Right lobe of liver (tissue), 6 donors: ENCODE results near the gene RNF215. TPM values are rescaled to one million over a fixed set of nuclear protein-coding genes. Genes with fewer than 3 reads are reported as not detected.

Experiments used
- ATAC-seq, 4 donors: fragments of 200-7000 bp; cut with Tn5 transposase; one replicate each; pipeline ENCODE4 v1.9.1; 2020; ENCODE audit warnings: mild to moderate bottlenecking in 4 of 4, moderate library complexity in 4 of 4
- DNase-seq, 3 donors: peaks; one replicate each; pipeline ENCODE4 v3.0.0-alpha.2; 2020
- H3K27ac ChIP-seq, 3 donors: fragments of 200-600 bp; one replicate each; pipeline ENCODE4 v1.8.0; 2022
- H3K27me3 ChIP-seq, 2 donors: fragments of 200-600 bp; one replicate each; pipeline ENCODE4 v1.8.0; 2022
- H3K36me3 ChIP-seq, 4 donors: fragments of 200-600 bp; sonication (generic) in 1 of 4; one replicate each; pipeline versions ENCODE4 v1.5.1 to v1.8.0; 2017 to 2022; ENCODE audit warnings: control low read depth in 1 of 4
- H3K4me1 ChIP-seq, 4 donors: fragments of 200-600 bp; sonication (generic) in 1 of 4; one replicate each; pipeline versions ENCODE4 v1.5.1 to v1.8.0; 2017 to 2022; ENCODE audit warnings: control low read depth in 1 of 4
- H3K4me3 ChIP-seq, 3 donors: fragments of 200-600 bp; one replicate each; pipeline ENCODE4 v1.8.0; 2022
- H3K9me3 ChIP-seq, 4 donors: fragments of 200-600 bp; sonication (generic) in 1 of 4; one replicate each; pipeline versions ENCODE4 v1.5.1 to v1.8.0; 2017 to 2022; ENCODE audit warnings: control low read depth in 1 of 4
- CTCF ChIP-seq, 4 donors: fragments of 200-600 bp in 3 of 4; fragments of 450-650 bp in 1 of 4; IDR thresholded peaks; one replicate each; pipeline versions ENCODE4 v1.5.1 to v1.8.0; 2016 to 2022; ENCODE audit warnings: antibody characterized with exemption in 4 of 4, mild to moderate bottlenecking in 2 of 4
- POLR2A ChIP-seq: fragments of 450-650 bp; IDR thresholded peaks from one replicate; pipeline ENCODE4 v1.6.1; 2017; ENCODE audit warnings: antibody characterized with exemption, mild to moderate bottlenecking
- WGBS: methylation state at CpG from one replicate; pipeline ENCODE4 v1.1.6; 2018; ENCODE audit warnings: low coverage, low lambda C conversion rate; ENCODE audit not compliant: insufficient coverage; ENCODE audit errors: missing lambda C conversion rate; 5-methylcytosine and 5-hydroxymethylcytosine counted together
- intact Hi-C, 2 donors: fragments of 100-400 bp; cut with DNase I; formaldehyde crosslinking; loops; one replicate each; pipeline versions ENCODE4 v1.11.2 to v1.14.1; 2022
- total RNA-seq, 6 experiments: library from RNA; depleted of rRNA in 2 of 6; stranded (reverse); fragments of >200 nt in 2 of 6; fragmentation: NEBNext Ultra II Directional in 3 of 6; extraction: Animal tissue kit (Norgen Biotek cat#: 25700) in 3 of 6; gene quantifications; one replicate each; pipeline versions ENCODE4 v1.1.0 to v1.2.4, GENCODE V29; 2016 to 2023
- donor health status: DM: no; HTN: yes; CAD: no.
- donor health status: DM: no; HTN: no; CAD: no.
- donor health status: DM: no; HTN: no; CAD: no.
- donor health status: DM: no; HTN: yes; CAD: no.
- donor health status: DM: no; HTN: yes; CAD: no.

The RNF215 gene
- total RNA-seq, 6 experiments from 2014 or later = 6.2 to 10.0 (median 7.4) TPM

- no peak overlapping the region for H3K4me3 ChIP-seq
- no peak overlapping the region for H3K27ac ChIP-seq
- peaks cover 0 to 26% (median 8%) of the 10 kb centered on the region in 4 donors for H3K4me1 ChIP-seq
- WGBS = 65% methylated on average over 4 of the region's 4 CpGs
- DNase-seq (no peak), ATAC-seq (no peak)
- TF ChIP-seq CTCF (IDR thresholded peaks at IDR 0.05) (no peak), POLR2A (no peak)
- intact Hi-C loops = no loop called here
- no peaks in the 10 kb centered on the region for H3K9me3 ChIP-seq
- H3K36me3 ChIP-seq = no peaks in the 10 kb centered on the region
- no peaks in the 10 kb centered on the region for H3K27me3 ChIP-seq
These were observed 42.7 kb upstream of the RNF215 start for GRCh38 chr22:30429887-30430286.

- intact Hi-C loops = loop anchor here in 1 of 2 donors (2.0 kb wide), 1 partner anchor 37 kb away; no protein-coding TSS in a partner anchor
- no peaks in the 10 kb centered on the region for H3K27me3 ChIP-seq
- DNase-seq (peak in 1 of 3 donors; percentile 12), ATAC-seq (no peak)
- H3K36me3 ChIP-seq = no peaks in the 10 kb centered on the region
- H3K4me3 ChIP-seq = no peak overlapping the region
- TF ChIP-seq CTCF (IDR thresholded peaks at IDR 0.05) = no peak
- TF ChIP-seq POLR2A = no peak
- H3K27ac ChIP-seq = no peak overlapping the region
- H3K4me1 ChIP-seq = peaks cover 0 to 38% (median 8%) of the 10 kb centered on the region in 4 donors
- H3K9me3 ChIP-seq = no peaks in the 10 kb centered on the region
- 100% methylated on average over 1 of the region's 1 CpG for WGBS
These were observed 40.7 kb upstream of the RNF215 start for GRCh38 chr22:30427871-30428270.

- H3K27me3 ChIP-seq = no peaks in the 10 kb centered on the region
- peak overlapping the region; percentile 51 to 64 (median 59) for H3K4me3 ChIP-seq
- intact Hi-C loops = loop anchor here in 1 of 2 donors (2.0 kb wide), 1 partner anchor 36 kb away; no protein-coding TSS in a partner anchor
- H3K27ac ChIP-seq = peak overlapping the region; percentile 90 to 98 (median 95)
- no peak for TF ChIP-seq POLR2A
- peak; percentile 71 to 79 (median 71) for TF ChIP-seq CTCF (IDR thresholded peaks at IDR 0.05)
- WGBS = 69% methylated on average over 5 of the region's 29 CpGs
- no peaks in the 10 kb centered on the region for H3K9me3 ChIP-seq
- ATAC-seq (peak; percentile 15 to 39 (median 32)), DNase-seq (peak; percentile 87 to 89 (median 88))
- peaks cover 0 to 6% (median 0%) of the 10 kb centered on the region in 4 donors for H3K36me3 ChIP-seq
- peaks cover 0 to 40% (median 8%) of the 10 kb centered on the region in 4 donors for H3K4me1 ChIP-seq
These were observed 39.5 kb upstream of the RNF215 start for GRCh38 chr22:30426388-30427353.

GRCh38 chr22:30425616-30426387 lies 38.6 kb upstream of the RNF215 start, which contains the start of gene MTFP1:
MTFP1 (plus strand) TSS chr22:30425768; CDS start chr22:30425880, 112 bp downstream.
- ATAC-seq = peak in 3 of 4 donors; percentile 1 to 7 (median 1)
- WGBS = 3% methylated on average over 30 of the region's 61 CpGs
- DNase-seq = peak; percentile 74 to 82 (median 77)
- no peak for TF ChIP-seq CTCF (IDR thresholded peaks at IDR 0.05)
- peak; percentile 45 for TF ChIP-seq POLR2A
- Histone ChIP-seq H3K36me3 (peaks cover 0 to 8% (median 0%) of the 10 kb centered on the region in 4 donors), H3K4me3 (peak within 1 kb of the TSS; percentile 51 to 64 (median 59)), H3K27me3 (no peaks in the 10 kb centered on the region), H3K9me3 (no peaks in the 10 kb centered on the region), H3K4me1 (peaks cover 0 to 49% (median 12%) of the 10 kb centered on the region in 4 donors), H3K27ac (peak within 1 kb of the TSS; percentile 90 to 98 (median 95))
- intact Hi-C loops = loop anchor here in 1 of 2 donors (2.0 kb wide), 1 partner anchor 35 kb away; no protein-coding TSS in a partner anchor
